Measurements from ENCODE around the gene ITGB2.

DNA sequence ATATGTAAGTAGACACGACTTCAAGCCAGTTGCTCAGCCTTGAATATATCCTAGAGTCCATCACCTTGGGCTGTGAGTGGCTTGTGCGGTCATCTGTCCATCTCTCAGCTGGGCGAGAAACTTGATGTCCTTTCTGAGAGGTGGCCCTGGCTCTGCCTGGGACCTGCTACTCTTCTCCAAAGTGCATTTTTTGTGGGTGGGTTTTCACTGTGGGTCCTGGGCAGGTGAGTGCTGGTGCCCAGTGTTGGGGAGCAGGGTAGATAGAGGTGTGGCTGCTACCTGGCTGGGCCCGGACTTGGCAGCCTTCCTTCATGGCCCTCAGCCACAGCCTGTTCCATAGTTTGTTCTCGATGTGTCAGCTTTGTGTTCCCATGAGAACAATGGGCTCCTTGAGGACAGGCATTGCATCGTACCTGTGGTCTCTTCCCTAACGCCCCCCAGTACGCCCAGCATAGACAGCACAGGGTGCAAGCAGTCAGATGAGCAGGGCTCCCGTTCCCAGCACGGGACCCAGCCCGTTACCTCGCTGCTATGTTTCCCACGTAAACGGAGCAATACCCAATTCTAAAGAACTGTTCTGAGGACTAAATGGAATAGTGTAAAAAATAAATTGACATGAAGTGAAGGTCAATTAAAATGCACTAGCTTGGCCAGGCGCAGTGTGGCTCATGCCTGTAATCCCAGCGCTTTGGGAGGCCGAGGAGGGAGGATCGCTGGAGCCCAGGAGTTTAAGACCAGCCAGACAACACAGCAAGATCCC, 18.3 kb upstream of the ITGB2 start:
- TF ChIP-seq CTCF (IDR thresholded peaks at IDR 0.05), result no peak
- no peak for TF ChIP-seq POLR2A (IDR thresholded peaks at IDR 0.05)
- TF ChIP-seq EP300 (IDR thresholded peaks at IDR 0.05), result no peak

Data from tibial nerve (tissue), 4 donors.